GM19035 (cell line): ENCODE data around the gene KRT85.

Experiments used
- ATAC-seq: cut with Tn5 transposase; IDR thresholded peaks from one replicate; pipeline ENCODE4 v1.9.1; 2021; ENCODE audit not compliant: unreplicated experiment

KRT85 gene

GRCh38 chr12:52395761-52396434 is 28.6 kb upstream of the KRT85 start:
- ATAC-seq: no peak

DNA sequence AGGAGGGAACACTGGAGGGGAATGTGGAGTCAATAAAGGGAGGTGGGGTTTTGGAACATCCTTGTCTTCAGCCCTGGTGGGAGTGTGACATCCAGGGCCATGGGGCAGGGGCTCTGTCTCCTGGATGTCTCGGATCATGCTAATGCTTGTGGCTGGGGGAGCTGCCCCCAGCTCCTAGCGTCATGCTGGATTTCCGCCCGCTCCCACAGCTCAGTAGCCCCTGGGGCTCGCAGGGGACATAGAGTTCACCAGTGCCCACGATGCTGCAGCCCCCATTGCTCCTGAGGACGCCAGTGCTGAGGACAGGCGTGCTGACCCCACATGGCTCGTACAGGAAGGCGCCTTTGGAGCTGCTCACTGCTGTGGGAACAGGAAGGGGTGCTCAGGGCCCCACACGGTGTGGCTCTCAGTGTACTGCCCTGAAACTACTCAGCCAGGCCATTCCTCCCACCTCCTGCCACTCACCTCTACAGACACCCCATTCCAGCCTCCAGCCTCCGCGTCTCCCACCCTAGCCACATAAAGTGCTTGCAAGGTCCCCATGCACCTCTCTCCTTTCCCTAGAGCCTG is 27.6 kb upstream of the KRT85 start:
- ATAC-seq: no peak

GRCh38 chr12:52392465-52393007 is 25.3 kb upstream of the KRT85 start:
- no peak for ATAC-seq

- no peak for ATAC-seq
Measured at GRCh38 chr12:52391618-52392002, 24.3 kb upstream of the KRT85 start.

DNA sequence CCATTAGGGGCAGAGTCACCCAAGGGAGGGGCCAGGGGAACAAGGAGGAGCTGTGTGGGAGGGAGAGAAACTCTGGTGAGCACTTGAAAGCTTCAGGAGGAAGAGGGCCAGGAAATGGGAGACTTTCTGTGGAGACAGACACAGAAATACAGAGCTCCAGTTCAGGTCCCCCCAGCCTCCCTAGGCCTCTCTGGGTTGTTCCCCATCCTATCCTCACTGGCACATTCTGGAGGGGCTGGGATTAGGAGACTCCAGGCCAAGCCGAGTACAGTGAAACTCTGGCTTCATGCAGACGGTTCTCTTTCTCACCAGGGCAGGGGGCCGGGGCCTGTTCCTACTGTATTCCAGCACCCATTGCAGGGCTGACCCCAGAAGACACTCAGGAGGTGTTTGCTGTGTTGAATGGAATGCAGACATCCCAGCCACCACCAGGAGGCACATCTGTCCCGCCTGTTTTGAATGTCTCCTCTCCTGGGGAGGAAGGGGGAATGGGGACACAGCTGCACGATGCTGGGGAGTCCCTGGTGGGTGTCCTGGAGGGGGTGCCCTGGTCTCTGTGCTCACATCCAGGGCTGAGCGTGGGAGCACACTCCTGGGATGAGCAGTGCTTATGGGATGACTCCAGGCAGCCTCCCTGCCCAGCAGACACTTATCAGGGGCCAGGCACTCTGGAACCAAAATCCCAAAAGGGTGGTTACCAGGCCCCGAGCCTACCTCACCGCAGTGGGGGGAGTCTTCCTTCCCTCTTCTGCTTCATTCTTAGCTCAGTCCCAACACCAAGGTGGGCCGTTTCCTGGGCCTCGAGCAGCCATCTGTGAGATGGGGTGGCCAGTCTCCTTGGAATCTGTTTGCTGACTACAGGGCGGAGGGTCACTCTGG is 23.7 kb upstream of the KRT85 start:
- ATAC-seq: no peak

DNA sequence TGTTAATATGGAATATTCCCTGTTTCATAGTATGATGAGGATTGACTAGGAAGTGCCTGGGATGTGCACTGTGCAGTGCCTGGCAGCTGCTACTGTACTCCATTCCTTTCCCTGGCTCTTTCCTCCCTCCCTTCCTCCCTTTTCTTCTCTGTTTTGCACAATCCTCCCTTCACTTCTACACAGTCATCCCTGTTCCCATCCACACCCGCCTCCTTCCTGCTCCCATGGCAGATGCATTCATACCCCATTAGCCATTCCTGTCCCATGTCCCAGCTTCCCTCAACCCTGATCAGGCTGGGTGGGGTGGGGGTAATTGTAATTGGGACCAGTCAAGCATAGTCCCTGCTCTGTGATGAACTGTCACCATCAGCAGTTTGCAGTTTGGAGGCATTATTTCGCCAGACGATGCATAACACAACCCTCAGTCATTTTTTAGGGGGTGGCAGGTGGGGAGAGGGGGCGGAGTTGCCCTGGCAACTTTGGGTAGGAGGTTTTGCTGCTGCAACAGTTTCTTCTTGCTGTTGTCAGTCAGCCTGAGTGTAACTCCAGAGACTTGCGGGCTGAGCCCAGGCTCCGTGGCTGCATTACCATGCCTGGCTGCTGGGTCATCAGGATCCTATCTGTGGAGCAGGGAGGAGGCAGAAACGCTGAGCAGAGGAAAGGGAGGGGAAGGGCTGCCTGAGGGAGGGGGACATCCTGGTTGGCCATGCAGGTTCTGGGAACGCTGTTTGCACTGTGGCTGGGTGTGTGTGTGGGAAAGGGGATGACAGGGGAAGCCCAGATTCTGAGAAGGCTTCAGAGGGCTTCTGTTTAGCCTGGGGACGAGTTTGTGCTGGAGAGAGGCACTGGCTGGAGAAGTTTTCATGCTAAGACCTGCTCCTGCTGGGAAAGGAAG is 22.3 kb upstream of the KRT85 start:
- no peak for ATAC-seq

GRCh38 chr12:52387859-52388258 is 20.6 kb upstream of the KRT85 start:
- ATAC-seq: no peak

DNA sequence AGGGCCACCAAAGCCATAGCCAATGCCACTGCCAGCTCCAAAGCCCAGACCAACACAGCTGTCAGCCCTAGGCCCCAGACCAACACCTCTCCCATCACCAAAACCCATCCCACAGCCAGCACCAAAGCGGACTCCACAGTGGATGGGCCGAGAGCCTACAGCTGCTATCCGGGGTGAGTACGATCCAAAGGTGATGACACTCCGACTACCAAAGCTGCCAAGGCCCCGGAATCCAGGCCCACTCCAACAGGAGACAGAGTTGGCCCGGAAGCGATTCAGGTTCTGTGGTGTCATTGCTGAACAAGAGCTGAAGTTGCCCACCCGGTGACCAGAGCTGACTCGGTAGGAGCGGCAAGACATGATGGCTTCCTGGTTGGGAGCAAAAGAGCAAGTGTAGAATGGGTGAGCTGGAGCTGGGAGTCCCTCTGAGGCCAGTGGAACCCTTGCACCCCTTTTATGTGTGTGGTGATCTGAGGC is 18.0 kb upstream of the KRT85 start, which contains the start of gene KRT84:
Gene KRT84, minus strand, starts transcription at position 427 of the 477 bp plus-strand sequence. Its CDS starts 67 bp downstream, at position 360.
- no peak for ATAC-seq

GRCh38 chr12:52383331-52383730 is 16.1 kb upstream of the KRT85 start:
- ATAC-seq: no peak

DNA sequence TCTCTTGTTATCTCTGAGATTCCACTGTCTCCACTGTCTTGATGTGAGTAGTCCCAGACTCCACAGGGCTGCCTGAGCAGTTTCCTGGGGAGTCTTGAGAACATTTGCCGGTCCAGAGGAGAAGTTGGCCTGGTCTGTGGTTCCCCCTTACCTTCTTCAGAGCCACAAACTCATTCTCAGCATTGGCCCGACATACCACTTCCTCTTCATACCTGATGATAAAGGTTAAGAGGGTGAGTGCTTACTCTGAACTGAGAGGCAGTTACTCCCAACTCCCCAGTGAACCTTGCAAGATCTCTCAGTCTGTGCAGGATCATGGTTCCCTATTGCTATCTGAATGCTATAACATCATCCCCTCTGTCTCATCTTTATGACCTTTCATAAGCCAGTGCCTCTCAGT is 15.6 kb upstream of the KRT85 start:
- ATAC-seq: no peak

DNA sequence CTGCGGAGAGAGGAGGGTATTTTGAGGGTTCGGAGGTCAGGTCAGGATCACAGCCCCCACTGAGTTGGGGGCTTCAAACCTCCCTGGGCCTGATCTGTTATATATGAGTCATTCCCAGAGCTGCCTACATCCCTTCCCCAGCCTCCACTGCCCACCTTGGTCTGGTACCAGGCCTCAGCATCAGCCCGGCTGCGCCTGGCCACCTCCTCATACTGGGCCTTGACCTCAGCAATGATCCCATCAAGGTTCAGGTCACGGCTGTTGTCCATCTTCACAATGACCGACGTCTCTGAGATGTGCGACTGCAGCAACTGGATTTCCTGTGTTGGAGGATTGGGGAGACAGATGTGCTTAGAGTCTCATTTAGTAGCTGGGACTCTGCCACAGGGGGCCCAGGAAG is 13.9 kb upstream of the KRT85 start:
- no peak for ATAC-seq

DNA sequence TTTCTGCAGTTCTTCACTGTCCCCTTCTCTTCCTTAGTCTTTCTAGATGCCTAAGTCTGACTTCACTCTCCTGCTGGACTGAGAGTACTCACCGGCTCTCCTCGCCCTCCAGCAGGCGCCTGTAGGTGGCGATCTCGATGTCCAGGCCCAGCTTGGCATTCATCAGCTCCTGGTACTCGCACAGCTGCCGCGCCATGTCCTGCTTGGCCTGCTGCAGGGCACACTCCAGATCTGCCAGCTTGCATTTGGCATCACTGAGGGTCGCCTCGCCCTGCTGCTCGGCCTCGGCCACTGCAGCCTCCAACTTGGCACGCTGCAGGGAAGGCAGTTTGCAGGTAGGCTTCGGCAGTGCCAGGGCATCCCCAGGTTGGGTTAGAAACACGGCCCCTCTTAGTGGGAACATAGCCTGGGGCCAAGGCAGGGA is 13.0 kb upstream of the KRT85 start:
- ATAC-seq: no peak

DNA sequence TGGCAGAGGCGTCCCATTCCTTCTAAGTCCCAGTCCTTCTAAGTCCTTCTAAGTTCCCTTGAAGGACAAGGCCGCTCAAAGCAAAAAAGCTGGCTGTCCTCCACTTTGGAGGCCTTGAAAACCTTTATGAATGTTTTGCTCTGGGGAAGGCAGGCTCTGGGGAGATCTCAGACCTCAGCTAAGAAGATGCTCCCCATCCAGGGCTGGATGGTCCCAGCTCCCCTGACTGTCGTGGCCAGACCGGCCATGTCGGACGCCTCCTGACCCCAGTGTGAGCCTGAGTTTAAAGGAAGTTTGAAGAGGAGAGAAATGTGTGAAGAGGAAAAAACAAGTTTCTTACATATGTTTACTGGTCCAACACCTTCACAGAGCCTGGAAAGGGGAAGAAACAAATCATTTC is 12.3 kb upstream of the KRT85 start:
- ATAC-seq: no peak

- ATAC-seq: no peak
Measured at GRCh38 chr12:52378091-52378490, 10.8 kb upstream of the KRT85 start.

DNA sequence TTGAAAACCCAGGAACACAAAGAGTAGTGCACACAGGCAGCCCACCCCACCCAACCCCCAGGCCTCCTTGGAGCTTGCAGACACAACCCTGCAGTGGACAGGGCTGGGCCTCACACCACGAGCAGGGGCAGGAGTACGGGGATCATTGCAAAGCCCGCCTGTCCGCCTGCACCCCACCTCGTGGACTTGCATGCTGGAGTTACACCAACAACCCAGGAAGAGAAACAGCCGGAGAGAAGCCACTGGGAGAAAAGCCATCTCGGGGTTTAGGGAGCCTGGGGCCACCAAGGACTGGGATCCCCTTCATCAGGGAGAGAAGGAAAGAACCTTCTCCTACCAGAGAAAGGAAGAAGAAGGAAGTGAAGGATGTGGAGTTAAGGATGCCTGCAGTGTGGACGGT is 10.0 kb upstream of the KRT85 start:
- no peak for ATAC-seq

GRCh38 chr12:52372216-52373154 is 5.2 kb upstream of the KRT85 start:
- ATAC-seq: no peak

DNA sequence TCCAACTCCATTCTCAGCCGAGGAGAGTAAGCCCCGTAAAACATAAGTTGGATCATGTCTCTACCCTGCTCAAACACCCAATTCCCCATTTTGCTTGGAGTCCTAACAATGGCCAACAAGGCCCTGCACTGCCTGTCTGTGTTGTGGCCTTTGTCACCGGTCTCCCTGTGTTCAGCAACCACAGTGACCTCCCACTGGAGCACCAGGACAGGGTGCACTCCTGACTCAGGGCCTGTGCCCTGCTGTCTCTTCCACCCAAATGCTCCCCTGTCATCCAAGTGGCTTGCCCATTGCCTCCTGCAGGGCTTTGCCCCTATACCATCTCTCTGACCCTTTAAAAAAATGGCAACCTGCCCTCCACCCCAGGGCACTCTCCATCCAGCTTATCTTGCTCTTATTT is 4.4 kb upstream of the KRT85 start:
- no peak for ATAC-seq

- no peak for ATAC-seq
Measured at GRCh38 chr12:52370926-52371608, 3.8 kb upstream of the KRT85 start.

DNA sequence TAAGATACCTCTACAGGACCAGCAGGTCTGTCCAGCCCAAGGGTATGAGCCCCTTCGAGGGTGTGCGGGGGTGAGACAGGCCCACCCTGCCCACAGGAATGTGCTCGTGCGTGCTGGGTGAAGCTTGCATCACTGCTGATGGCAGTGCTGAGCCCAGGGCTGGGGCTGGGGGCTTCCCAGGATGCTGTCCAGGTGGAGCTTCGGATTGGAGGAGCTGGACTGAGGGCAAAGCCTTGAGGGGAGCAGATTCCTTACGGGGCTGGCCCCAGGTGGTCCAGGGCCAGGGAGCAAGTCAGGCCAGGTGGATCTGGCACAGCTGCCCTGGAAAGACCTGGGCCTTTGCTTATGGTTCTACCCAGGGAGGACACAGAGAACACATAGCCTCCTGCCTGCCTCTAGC is 2.5 kb upstream of the KRT85 start:
- no peak for ATAC-seq
